SK-N-DZ (cell line): ENCODE measurements around the gene MS4A18. TPM values are rescaled to one million over a fixed set of nuclear protein-coding genes. Genes with fewer than 3 reads are reported as not detected.
"Not testable (repeated sequence)": the region's sequence is repeated elsewhere in the genome, so short reads cannot be mapped to it uniquely, and the experiment has no call there.

ENCODE experiments used
- DNase-seq: peaks from one replicate; pipeline ENCODE4 v3.0.0-alpha.2; 2015; ENCODE audit warnings: low spot score
- polyA plus RNA-seq, 2 experiments: library from polyadenylated mRNA; depleted of rRNA; stranded (reverse); fragments of >200 nt; gene quantifications; 2 replicates each; pipeline ENCODE4 v1.2.3, GENCODE V29; 2014

The MS4A18 gene
- polyA plus RNA-seq (2014; cell fraction: cytosol; rRNA removed): not detected in 2 replicates
- not detected in 2 replicates for polyA plus RNA-seq (2014; cell fraction: nucleus; rRNA removed)

GRCh38 chr11:60724420-60724819 lies at the start of gene MS4A18:
Gene MS4A18 (plus strand): TSS chr11:60724720.
- no peak for DNase-seq

- not testable (repeated sequence) for DNase-seq
Observed at GRCh38 chr11:60678231-60678630, 46.3 kb upstream of the MS4A18 start.

DNA sequence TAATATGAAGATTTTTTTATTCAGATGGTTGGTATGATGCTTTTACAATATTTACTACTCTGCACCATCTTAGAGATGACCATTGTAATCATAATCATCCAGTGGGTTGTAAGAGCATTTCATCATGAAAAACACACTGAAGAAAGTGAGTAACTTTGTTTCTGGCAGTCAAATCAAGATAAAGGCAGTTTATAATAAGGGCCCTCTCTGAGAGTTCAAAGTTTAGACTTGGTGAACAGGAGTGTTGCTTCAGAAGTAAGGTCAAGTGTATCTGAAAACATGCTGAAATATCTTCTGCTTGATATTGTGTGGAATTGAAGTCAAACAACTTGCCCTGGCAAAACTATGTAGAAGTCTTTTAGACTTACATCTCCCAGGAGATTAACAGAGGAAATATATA lies 44.6 kb upstream of the MS4A18 start:
- DNase-seq: no peak

DNA sequence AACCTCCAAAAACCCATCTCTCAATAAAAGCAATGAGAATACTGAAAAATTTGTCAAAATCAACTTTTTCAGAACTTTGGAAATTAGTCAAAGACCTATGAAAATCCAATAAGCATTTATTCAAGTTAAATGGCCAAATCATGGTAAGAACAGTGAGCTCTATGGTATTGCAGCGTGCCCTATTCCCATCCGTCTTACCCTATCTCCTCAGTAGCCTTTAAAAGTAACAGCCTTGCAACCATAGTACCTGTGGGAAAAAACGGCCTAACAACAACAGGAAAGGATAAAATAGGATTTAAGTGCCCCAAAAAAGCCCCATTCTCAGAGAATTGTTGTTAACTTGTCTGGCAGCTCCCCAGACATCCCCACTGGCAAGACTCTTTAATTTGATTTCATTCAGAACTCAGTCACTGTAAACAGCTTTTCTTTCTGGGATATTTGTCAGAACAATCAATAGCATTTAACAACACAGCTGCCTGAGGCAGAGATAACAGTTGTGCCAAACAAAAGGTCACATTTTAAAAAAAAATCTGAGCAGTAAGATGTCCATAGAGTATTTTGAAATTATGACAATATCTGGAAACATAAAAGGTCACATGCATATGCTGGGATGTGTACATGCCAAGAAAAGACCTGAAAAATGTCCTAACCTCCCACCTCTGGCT lies 43.9 kb upstream of the MS4A18 start:
- DNase-seq: no peak

- DNase-seq: not testable (repeated sequence)
Observed at GRCh38 chr11:60684541-60684848, 40.0 kb upstream of the MS4A18 start.

GRCh38 chr11:60691661-60692060 lies 32.9 kb upstream of the MS4A18 start:
- no peak for DNase-seq

DNA sequence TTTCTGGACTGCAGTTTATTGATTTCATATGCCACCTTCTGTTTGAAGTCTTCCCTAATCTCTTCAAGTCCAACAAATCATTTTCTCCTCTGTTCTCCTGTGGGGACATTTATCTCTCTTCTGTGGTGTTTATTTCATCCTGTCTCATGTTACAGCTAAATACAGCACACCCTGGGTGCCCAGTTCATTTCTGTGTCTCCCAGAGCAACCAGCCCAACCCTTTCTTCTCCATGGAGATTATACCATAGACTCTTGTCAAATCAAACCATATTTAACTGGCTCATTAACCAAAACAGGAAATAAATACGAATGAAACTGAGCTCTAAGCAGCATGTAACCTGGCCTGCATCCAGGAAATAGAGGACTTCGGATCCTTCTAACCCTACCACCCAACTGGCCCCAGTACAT lies 25.2 kb upstream of the MS4A18 start, which contains the start of gene MS4A8:
Gene MS4A8, plus strand, starts transcription at position 329 of the 408 bp plus-strand sequence. CDS start 1,249 bp downstream, outside the sequence.
- DNase-seq: no peak

DNA sequence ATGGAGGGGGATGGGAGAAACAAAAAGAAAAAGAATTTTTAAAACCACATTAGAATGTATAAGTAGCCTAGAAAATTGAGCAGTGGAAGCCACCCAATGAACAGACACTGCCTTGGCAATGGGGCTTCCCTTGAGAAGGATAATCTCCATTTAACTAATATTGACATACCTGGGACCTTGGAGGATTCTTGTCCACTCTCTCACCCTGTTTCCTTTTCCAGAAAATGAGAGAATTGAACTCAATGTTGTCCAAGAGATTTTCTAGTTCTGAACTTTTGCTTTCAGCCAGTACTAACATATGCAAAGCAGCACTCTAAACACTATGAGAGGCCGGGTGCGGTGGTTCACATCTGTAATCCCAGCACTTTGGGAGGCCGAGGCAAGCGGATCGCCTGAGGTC lies 24.6 kb upstream of the MS4A18 start:
- DNase-seq: no peak

DNA sequence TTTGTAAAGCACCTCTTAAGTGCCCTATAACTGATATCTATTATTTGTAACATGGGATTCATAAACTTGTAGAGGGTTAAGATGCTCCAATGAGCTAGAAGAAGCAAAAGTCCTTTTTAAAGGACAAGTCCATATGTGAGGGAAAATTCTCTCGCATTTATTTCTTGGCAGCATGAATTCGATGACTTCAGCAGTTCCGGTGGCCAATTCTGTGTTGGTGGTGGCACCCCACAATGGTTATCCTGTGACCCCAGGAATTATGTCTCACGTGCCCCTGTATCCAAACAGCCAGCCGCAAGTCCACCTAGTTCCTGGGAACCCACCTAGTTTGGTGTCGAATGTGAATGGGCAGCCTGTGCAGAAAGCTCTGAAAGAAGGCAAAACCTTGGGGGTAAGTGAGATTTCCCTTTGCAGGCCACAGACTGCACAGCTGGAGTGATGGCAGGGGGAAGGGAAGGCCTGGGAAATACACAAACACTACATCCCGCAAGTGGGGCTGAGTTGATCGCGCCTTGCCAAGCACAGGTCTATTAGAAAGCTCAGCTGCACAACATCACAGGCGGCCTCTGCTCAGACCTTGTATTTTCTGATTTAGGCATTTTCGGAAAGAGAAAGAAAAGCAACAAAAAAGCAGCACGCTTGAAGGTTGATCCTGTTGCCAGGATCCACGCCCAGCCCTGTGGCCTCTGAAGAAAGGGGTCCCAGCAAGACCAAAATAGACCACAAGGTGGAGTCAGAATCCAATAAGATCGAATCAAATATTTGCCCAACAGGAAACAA lies 23.6 kb upstream of the MS4A18 start:
- no peak for DNase-seq

DNA sequence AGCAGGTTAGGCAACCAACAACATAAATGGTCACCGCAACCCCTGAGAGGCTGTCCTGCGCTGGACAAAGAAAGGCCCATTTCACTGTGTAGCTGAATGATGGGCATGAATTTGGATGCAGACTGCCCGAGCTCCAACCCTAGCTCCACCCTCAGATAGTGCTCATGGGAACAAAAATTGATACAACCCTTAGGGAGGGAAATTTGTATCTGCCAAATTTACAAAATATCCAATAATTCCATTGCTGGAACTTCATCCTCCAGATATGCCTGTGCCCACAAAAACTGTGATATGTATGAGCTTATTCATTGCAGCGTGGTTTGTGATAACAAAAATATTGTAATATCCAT lies 23.1 kb upstream of the MS4A18 start:
- no peak for DNase-seq

DNA sequence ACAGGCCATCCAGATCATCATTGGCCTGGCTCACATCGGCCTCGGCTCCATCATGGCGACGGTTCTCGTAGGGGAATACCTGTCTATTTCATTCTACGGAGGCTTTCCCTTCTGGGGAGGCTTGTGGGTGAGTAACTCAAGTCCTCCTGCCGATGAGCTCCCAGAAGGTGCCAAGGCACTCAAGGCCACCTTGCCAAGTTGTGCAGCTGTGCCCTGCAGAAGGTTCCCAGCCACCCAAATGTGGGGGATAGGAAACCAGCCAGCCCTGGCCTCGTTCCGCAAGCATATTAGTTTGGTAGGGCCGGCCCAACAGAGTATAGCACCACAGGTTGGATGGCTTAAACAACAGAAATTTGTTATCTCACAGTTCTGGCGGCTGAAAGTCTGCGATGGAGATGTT lies 21.1 kb upstream of the MS4A18 start:
- no peak for DNase-seq

DNA sequence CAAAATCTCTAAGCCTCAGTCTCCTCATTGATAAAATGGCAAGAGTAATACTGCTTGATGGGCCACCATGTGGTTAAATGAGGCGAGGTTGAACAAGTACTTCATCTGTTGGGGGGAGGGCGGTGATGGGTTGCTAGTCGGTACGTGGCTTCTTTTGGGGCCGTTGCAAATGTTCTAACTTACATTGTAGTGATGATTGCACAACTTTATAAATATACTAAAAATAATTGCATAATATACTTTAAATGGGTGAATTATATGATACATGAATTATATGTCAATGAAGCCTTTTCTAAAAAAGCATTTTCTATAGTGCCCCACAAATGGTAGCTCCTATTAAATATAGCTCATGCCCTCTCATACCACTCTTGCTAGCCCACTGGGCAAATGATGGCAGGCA lies 18.6 kb upstream of the MS4A18 start:
- DNase-seq: no peak

GRCh38 chr11:60706931-60707330 lies 17.6 kb upstream of the MS4A18 start:
- DNase-seq: no peak

GRCh38 chr11:60710482-60710881 lies 14.0 kb upstream of the MS4A18 start:
- no peak for DNase-seq

DNA sequence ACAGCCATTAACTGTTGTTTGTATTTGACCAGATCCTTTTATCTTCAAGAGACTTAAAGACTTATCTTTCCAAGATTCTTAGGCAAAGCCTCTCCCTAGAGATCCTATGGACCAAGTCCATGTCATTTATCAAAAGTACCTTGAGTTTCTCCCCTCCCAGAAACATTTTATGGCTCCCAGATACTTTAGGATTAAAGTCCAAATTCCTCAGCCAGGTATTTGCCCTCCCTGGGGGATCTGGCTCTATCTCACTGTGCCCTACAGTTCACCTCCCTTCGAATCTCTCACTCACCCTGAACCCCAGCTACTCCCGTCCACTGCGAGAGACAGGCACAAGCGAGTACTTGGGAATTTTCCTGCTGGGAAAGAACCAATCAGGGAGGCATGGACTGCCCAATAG lies 13.2 kb upstream of the MS4A18 start:
- no peak for DNase-seq

DNA sequence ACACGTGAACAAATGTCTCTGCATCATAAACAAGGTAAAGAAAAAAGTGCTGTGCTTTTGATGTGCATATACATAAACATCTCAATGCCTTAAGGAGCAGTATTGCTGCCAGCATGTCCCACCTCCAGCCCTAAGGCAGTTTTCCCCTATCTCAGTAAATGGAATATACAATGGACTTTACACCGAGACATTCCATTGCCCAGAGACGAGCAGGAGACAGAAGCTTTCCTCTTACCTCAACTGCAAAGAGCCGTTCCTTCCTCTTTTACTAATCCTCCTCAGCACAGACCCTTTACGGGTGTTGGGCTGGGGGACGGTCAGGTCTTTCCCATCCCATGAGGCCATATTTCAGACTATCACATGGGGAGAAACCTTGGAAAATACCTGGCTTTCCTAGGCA lies 11.1 kb upstream of the MS4A18 start:
- DNase-seq: not testable (repeated sequence)

GRCh38 chr11:60717956-60718355 lies 6.6 kb upstream of the MS4A18 start:
- no peak for DNase-seq

DNA sequence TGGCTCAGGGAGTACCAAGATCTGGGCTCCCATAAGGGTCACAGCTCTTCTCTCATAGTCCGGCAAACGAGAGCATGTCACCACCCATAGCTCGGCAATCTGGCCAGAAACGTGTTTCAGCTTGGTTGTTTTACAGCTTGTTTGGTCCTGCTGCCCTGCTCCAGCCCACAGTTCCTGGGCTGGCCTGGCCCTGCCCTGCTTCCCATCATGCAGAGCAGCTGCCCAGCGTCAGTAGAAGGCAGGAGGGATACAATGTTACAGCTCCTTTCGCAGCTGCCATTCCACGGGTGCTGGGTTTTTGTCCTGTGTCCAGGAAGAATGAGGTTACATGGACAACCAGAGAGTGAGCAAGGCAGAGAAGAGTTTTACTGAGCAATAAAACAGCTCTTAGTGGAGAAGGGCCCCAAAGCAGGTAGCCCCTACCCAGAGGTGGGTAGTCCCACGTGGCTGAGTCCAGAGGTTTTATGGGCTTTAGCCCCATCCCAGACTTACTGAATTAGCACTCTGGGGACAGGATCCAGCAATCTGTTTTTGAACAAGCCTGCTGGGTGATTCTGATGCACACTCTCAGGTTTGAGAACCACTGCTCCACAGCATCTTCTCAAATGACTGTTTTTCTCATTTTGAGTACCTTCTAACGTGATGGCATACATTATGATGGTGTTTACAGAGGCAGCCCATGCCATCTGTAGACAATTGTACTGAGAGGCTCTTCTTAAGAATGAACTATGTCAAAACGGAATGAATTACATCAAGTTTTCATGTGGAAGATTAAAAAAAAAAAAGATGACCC lies 5.8 kb upstream of the MS4A18 start:
- no peak for DNase-seq

DNA sequence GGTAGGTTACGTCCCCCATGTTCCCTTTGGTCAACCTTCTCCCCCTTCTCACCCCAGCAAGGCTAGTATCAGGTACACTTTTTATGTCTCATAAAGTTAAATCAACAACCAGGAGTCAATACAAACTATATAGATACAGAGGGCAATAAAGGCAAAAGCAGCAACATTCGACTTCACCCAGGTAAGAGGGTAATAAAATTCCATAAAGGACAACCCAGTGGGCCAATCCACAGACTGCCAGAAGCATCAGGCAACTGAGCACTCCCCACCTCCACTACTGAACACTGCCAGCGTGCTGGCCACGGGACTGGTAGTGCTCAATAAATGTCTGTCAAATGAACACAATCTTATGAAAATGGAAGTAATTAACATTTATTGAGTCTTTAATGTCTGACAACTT lies 5.1 kb upstream of the MS4A18 start:
- no peak for DNase-seq

GRCh38 chr11:60720460-60720859 lies 4.1 kb upstream of the MS4A18 start:
- no peak for DNase-seq

- DNase-seq: no peak
Observed at GRCh38 chr11:60725592-60725991, 1.1 kb downstream of the MS4A18 start.

GRCh38 chr11:60731586-60731985 lies 7.1 kb downstream of the MS4A18 start:
- DNase-seq: no peak
